GM10266 (cell line): Measurements from ENCODE around the gene NOCT.
A peak's percentile ranks its signal among the peaks of the same experiment; 100 is the strongest.

Experiments used
- DNase-seq: peaks from one replicate; pipeline ENCODE4 v3.0.0; 2012; ENCODE audit errors: extremely low spot score
- TF ChIP-seq, protein P1 (sequence below): IDR thresholded peaks from 2 replicates; pipeline ENCODE4 v1.5.1; 2012; ENCODE audit warnings: mild to moderate bottlenecking, low read depth; ENCODE audit not compliant: control insufficient read depth, insufficient read depth; ENCODE audit errors: missing control alignments

The NOCT gene

DNA sequence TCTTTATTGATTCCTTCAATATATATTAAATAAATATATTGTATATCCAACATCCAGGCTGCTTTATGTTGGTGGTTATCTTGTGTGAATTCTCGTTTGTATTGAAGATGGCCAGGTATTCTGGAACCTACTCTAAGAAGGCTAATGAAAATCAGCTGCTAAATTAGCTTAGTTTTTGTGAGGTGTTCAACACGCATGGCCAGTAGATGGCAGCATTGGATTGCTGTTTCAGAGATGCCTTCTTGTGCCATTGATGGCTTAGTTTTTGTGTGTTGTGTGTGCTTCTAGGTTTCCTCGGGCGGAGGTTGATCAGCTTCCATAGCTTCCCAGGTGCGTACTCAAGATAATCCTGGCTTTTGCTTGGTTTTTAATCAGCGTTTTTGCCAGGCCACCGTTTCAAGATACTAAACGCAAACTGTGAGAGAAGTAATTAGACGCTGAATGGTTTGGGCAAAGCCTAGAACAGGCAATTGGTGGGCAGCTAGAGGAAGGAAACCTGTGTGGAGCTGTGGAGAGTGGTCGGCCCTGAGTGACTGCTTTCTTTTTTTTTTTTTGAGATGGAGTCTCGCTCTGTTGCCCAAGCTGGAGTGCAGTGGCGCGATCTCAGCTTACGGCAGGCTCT, 15.1 kb downstream of the NOCT start:
- peak; percentile 69 for DNase-seq
- TF ChIP-seq, protein P1, sequence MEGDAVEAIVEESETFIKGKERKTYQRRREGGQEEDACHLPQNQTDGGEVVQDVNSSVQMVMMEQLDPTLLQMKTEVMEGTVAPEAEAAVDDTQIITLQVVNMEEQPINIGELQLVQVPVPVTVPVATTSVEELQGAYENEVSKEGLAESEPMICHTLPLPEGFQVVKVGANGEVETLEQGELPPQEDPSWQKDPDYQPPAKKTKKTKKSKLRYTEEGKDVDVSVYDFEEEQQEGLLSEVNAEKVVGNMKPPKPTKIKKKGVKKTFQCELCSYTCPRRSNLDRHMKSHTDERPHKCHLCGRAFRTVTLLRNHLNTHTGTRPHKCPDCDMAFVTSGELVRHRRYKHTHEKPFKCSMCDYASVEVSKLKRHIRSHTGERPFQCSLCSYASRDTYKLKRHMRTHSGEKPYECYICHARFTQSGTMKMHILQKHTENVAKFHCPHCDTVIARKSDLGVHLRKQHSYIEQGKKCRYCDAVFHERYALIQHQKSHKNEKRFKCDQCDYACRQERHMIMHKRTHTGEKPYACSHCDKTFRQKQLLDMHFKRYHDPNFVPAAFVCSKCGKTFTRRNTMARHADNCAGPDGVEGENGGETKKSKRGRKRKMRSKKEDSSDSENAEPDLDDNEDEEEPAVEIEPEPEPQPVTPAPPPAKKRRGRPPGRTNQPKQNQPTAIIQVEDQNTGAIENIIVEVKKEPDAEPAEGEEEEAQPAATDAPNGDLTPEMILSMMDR, result peak; percentile 89

DNA sequence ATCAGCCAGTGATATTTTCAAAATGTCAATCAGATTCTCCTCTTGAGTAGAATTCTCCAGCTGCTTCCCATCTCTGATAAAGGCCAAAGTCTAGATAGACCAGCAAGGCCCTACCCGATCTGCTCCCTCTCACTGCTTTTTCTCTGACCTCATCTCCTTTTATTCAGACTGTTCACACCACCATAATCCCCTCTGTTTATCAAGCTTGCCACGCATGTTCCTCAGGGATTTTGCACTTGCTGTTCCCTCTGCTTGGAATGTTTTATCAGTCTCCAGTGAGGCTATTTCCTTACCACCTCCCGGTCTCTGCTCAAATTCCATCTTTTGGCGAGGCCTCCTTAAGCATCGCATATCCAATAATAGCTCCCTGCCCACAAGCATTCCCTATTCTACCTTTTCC, 20.1 kb downstream of the NOCT start:
- no peak for DNase-seq
- TF ChIP-seq, protein P1, result no peak

DNA sequence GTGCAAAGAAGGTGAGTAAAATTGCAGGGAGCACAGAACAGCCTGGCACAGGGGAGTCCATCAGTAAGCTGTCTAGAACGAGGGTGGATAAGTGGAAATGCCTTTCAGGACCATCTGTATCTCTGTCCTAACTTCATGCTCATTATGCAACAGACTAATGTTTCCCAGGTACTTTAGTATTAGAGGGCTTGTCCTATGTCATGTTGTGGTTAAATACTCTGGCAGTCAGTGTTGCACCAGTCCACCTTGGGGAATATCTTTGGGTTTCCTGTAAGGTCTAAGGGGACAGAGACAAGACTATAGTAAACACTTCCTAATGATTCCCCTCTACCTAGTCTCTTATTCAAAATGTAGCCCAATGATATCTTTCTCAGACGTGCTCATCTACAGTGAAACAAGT, 21.3 kb downstream of the NOCT start:
- no peak for DNase-seq
- TF ChIP-seq, protein P1, result no peak

DNA sequence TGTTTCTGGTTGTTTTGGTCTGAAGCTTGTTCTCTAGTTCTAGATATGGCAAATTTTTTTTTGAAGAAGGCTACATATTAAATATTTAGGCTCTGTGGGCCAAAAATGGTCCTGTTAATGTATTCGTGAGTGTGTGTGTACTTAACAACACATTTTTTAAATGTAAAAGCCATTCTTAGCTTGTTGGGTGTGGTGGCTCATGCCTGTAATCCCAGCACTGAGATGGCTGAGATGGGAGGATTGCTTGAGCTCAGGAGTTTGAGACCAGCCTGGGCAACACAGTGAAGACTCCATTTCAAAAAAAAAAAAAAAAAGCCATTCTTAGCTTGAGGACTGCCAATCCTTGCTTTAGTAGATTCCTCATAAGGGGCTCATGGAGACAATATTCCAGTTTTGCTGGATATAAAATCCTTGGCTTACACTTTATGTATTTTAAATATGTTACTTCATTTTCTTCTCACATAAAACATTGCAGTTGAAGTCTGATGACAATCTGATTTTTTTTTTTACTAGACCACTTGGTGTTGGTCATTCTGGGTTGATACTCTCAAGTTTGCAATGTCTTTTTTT, 23.4 kb downstream of the NOCT start:
- no peak for DNase-seq
- TF ChIP-seq, protein P1, result no peak

DNA sequence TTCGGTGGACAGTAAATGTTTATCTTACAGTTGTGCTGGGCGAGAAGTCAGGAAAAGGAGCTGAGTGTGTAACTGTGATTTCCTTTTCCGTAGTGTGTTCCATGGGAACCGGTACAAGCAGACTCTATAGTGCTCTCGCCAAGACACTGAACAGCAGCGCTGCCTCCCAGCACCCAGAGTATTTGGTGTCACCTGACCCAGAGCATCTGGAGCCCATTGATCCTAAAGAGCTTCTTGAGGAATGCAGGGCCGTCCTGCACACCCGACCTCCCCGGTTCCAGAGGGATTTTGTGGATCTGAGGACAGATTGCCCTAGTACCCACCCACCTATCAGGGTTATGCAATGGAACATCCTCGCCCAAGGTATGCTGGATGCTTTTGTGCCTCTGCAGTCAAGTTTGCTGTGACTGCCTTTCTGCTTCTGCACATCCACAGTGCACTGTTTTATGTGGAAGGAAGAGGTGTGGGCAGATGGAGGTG, 27.4 kb downstream of the NOCT start:
- DNase-seq, result no peak
- TF ChIP-seq, protein P1, result no peak

DNA sequence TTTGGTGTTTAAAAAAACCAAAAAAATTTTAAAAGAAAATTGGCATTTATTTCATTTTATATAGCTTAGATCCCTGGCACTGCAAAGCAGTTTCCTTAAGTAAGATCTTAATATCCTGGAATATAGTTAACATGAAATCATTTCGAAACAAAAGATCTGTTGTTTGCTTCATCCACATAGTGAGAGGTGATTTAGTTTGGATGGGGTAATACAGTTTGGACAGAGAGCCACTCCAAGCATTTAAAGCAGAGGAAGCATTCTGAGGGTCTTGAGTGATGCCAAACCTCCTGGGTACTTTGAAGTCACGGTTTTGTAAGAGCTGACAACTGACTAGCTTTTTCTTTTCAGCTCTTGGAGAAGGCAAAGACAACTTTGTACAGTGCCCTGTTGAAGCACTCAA, 28.7 kb downstream of the NOCT start:
- TF ChIP-seq, protein P1, result no peak
- no peak for DNase-seq

DNA sequence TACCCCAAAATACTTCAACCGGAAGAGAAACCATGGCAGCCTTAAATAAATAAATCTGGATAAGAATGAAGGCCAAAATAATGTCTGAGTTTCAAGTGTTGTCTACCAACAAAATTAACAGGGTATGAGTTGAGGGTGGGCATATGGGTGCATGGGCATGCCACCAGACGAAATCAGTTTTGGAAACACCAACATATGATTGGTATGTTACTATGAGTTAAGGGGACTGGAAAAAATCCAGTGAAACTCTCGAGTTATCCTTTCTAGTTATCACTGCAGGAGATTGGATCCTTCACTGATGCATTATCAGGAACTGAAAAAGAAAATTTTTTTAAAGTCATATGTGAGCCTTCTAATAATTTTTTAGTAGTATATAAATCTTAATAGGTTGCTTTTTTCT, 32.4 kb downstream of the NOCT start:
- TF ChIP-seq, protein P1, result no peak
- no peak for DNase-seq
